Mammary microvascular endothelial cell (primary cell): ENCODE data around the gene SLC24A3. TPM values are rescaled to one million over a fixed set of nuclear protein-coding genes. Genes with fewer than 3 reads are reported as not detected.

Source experiments
- total RNA-seq: library from RNA; depleted of rRNA; stranded (reverse); fragments of >200 nt; gene quantifications from 2 replicates; pipeline ENCODE4 v1.2.3, GENCODE V29; 2015

SLC24A3 gene
- not detected in 2 replicates for total RNA-seq

DNA sequence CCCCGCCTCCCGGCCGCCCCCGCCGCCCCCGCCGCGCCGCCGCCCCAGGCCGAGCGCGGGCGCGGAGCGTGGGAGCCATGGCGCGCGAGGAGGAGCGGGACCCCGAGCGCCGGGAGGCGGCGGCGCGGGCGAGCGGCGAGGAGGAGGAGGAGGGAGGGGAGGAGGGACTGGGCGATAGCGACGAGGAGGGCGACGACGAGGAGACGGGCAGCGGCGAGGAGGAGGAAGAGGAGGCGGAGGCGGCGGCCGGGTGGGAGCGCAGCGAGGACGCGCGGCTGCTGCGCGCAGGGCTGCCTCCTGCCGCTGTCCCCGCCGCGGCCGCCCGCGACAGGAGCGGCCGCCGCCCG, at the start of gene SLC24A3:
Gene SLC24A3 (plus strand): TSS at position 174 of the 347 bp plus-strand sequence.

DNA sequence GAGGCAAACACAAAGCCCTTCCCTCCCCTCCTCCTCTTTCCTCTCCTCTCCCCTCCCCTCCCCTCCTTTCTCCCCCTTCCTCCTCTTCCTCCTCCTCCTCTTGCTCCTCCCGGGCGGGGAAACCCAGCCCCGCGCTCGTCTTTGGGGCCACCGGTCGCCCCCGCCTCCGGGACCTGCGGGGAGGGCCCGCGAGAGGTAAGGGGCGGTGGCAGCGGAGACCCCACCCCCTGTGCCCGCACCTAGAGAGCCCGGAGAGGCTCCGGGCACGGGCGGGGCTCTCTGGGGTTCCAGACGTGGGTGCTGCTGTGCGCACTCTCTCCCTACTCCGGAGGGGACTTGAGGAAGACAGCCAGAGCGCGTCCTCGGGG, 545.7 kb downstream of the SLC24A3 start, which contains the start of gene RIN2:
Gene RIN2 (plus strand): TSS at position 126 of the 368 bp plus-strand sequence. CDS start 131,344 bp downstream, outside the sequence.

